H9 (cell line): ENCODE results near the gene ADAT2. TPM values are rescaled to one million over a fixed set of nuclear protein-coding genes. Genes with fewer than 3 reads are reported as not detected.

Source experiments
- DNase-seq: peaks from one replicate; pipeline ENCODE4 v3.0.0-alpha.2; 2017
- H2AFZ ChIP-seq: one replicate; pipeline ENCODE4 v1.6.1; 2013; ENCODE audit warnings: mild to moderate bottlenecking, low read length, control low read depth, moderate library complexity
- H2AK5ac ChIP-seq: 2 replicates; pipeline ENCODE4 v1.6.1; 2013; ENCODE audit warnings: low read length, control low read depth, mixed read lengths; ENCODE audit not compliant: insufficient read length
- H2BK120ac ChIP-seq: one replicate; pipeline ENCODE4 v1.6.1; 2013; ENCODE audit warnings: low read depth, mild to moderate bottlenecking, low read length, control low read depth, inconsistent platforms; ENCODE audit not compliant: poor library complexity, severe bottlenecking
- H2BK12ac ChIP-seq: 2 replicates; pipeline ENCODE4 v1.6.1; 2013; ENCODE audit warnings: low read length, control low read depth, mixed read lengths, low read depth; ENCODE audit not compliant: insufficient read length
- H2BK15ac ChIP-seq: 2 replicates; pipeline ENCODE4 v1.6.1; 2013; ENCODE audit warnings: low read depth, low read length, control low read depth
- H2BK20ac ChIP-seq: one replicate; pipeline ENCODE4 v1.6.1; 2013; ENCODE audit warnings: low read depth, mild to moderate bottlenecking, low read length, control low read depth, inconsistent platforms; ENCODE audit not compliant: poor library complexity, severe bottlenecking
- H2BK5ac ChIP-seq: 2 replicates; pipeline ENCODE4 v1.6.1; 2013; ENCODE audit warnings: low read length, control low read depth, mixed read lengths; ENCODE audit not compliant: insufficient read length
- H3K14ac ChIP-seq: 2 replicates; pipeline ENCODE4 v1.6.1; 2013; ENCODE audit warnings: low read length, control low read depth; ENCODE audit not compliant: insufficient read depth
- H3K18ac ChIP-seq: 2 replicates; pipeline ENCODE4 v1.6.1; 2013; ENCODE audit warnings: low read depth, mild to moderate bottlenecking, mixed read lengths, low read length, control low read depth; ENCODE audit not compliant: insufficient read length
- H3K23ac ChIP-seq: 2 replicates; pipeline ENCODE4 v1.6.1; 2013; ENCODE audit warnings: low read length, control low read depth, mixed read lengths, low read depth; ENCODE audit not compliant: insufficient read length
- H3K23me2 ChIP-seq: 2 replicates; pipeline ENCODE4 v1.6.1; 2013; ENCODE audit warnings: low read depth, mild to moderate bottlenecking, mixed read lengths, low read length, control low read depth; ENCODE audit not compliant: insufficient read length, poor library complexity, severe bottlenecking
- H3K27ac ChIP-seq: 2 replicates; pipeline ENCODE4 v1.5.1; 2013; ENCODE audit warnings: low read length, control low read depth, mixed read lengths, low read depth; ENCODE audit not compliant: insufficient read length
- H3K27me3 ChIP-seq: 2 replicates; pipeline ENCODE4 v1.6.1; 2013; ENCODE audit warnings: low read length, control low read depth, inconsistent platforms; ENCODE audit not compliant: insufficient read depth
- H3K4ac ChIP-seq: 2 replicates; pipeline ENCODE4 v1.6.1; 2013; ENCODE audit warnings: low read depth, mild to moderate bottlenecking, control low read depth, inconsistent platforms, low read length, moderate library complexity
- H3K4me1 ChIP-seq: 2 replicates; pipeline ENCODE4 v1.6.1; 2013; ENCODE audit warnings: low read length, control low read depth, inconsistent platforms; ENCODE audit not compliant: insufficient read depth
- H3K4me2 ChIP-seq: 2 replicates; pipeline ENCODE4 v1.6.1; 2013; ENCODE audit warnings: low read length, control low read depth, mixed read lengths; ENCODE audit not compliant: insufficient read length, insufficient read depth
- H3K56ac ChIP-seq: 2 replicates; pipeline ENCODE4 v1.6.1; 2013; ENCODE audit warnings: low read depth, mild to moderate bottlenecking, mixed read lengths, low read length, control low read depth; ENCODE audit not compliant: insufficient read length
- H3K79me1 ChIP-seq: 2 replicates; pipeline ENCODE4 v1.6.1; 2013; ENCODE audit warnings: low read depth, mild to moderate bottlenecking, moderate library complexity, low read length, control low read depth, inconsistent platforms; ENCODE audit not compliant: insufficient read depth, poor library complexity, severe bottlenecking
- H3K79me2 ChIP-seq: 2 replicates; pipeline ENCODE4 v1.6.1; 2013; ENCODE audit warnings: low read length, control low read depth, inconsistent platforms; ENCODE audit not compliant: insufficient read depth
- H3K9ac ChIP-seq: 2 replicates; pipeline ENCODE4 v1.6.1; 2013; ENCODE audit warnings: low read length, control low read depth, mixed read lengths; ENCODE audit not compliant: insufficient read length; ENCODE audit errors: extremely low read depth
- H3K9me3 ChIP-seq: one replicate; pipeline ENCODE4 v1.6.1; 2013; ENCODE audit warnings: low read depth, low read length, inconsistent platforms; ENCODE audit not compliant: control insufficient read depth
- H3T11ph ChIP-seq: one replicate; pipeline ENCODE4 v1.6.1; 2013; ENCODE audit warnings: mild to moderate bottlenecking, low read length, control low read depth, inconsistent platforms
- H4K20me1 ChIP-seq: one replicate; pipeline ENCODE4 v1.6.1; 2013; ENCODE audit not compliant: control insufficient read depth, insufficient read length, insufficient read depth
- H4K5ac ChIP-seq: 2 replicates; pipeline ENCODE4 v1.6.1; 2013; ENCODE audit warnings: low read depth, mild to moderate bottlenecking, mixed read lengths, low read length, control low read depth; ENCODE audit not compliant: insufficient read length
- H4K8ac ChIP-seq: replicated peaks from 2 replicates; pipeline ENCODE4 v1.6.1; 2013; ENCODE audit warnings: low read length, control low read depth, mixed read lengths, low read depth; ENCODE audit not compliant: insufficient read length
- H4K91ac ChIP-seq: 2 replicates; pipeline ENCODE4 v1.6.1; 2013; ENCODE audit warnings: low read depth, mild to moderate bottlenecking, moderate library complexity, mixed read lengths, low read length, control low read depth; ENCODE audit not compliant: insufficient read length
- H3K27ac Mint-ChIP-seq, 3 experiments: 2 replicates in 2 of 3; 3 replicates in 1 of 3; pipeline ENCODE4 v1.8.0; 2020 to 2021; ENCODE audit warnings: mixed read lengths in 3 of 3, mild to moderate bottlenecking in 1 of 3, moderate library complexity in 1 of 3
- H3K27me3 Mint-ChIP-seq: 2 replicates; pipeline ENCODE4 v1.8.0; 2021; ENCODE audit warnings: low read depth, mild to moderate bottlenecking, moderate library complexity, mixed read lengths
- H3K36me3 Mint-ChIP-seq, 3 experiments: 2 replicates in 2 of 3; 3 replicates in 1 of 3; pipeline ENCODE4 v1.8.0; 2020 to 2021; ENCODE audit warnings: low read depth in 3 of 3, mixed read lengths in 3 of 3; ENCODE audit not compliant: insufficient read depth in 1 of 3
- H3K4me1 Mint-ChIP-seq, 2 experiments: 2 replicates each; pipeline ENCODE4 v1.8.0; 2020; ENCODE audit warnings: mixed read lengths in 2 of 2
- H3K4me3 Mint-ChIP-seq, 2 experiments: 2 replicates in 1 of 2; 3 replicates in 1 of 2; pipeline ENCODE4 v1.8.0; 2020 to 2021; ENCODE audit warnings: mild to moderate bottlenecking in 2 of 2, mixed read lengths in 2 of 2, moderate library complexity in 1 of 2
- H3K9me3 Mint-ChIP-seq, 2 experiments: 2 replicates in 1 of 2; 3 replicates in 1 of 2; pipeline ENCODE4 v1.8.0; 2020; ENCODE audit warnings: mild to moderate bottlenecking in 2 of 2, mixed read lengths in 2 of 2, moderate library complexity in 1 of 2
- WGBS: extraction: QIAGEN DNeasy Blood & Tissue Kit; methylation state at CpG from one replicate; pipeline ENCODE4 v1.1.7; 2013; ENCODE audit warnings: missing lambda C conversion rate, low lambda C conversion rate, mixed read lengths; ENCODE audit not compliant: insufficient read length; ENCODE audit errors: extremely low coverage; 5-methylcytosine and 5-hydroxymethylcytosine counted together
- total RNA-seq: library from RNA; stranded (reverse); gene quantifications from 2 replicates; pipeline ENCODE4 v1.2.1, GENCODE V29; 2021
- TF ChIP-seq, protein P1 (sequence below): fragments of 200-600 bp; sonication (generic); conservative IDR thresholded peaks from 3 replicates; pipeline ENCODE4 v1.8.0; 2021; ENCODE audit warnings: antibody characterized with exemption, mild to moderate bottlenecking

Gene ADAT2
- total RNA-seq, 1 experiment from 2014 or later, result 11.3 TPM

GRCh38 chr6:143426026-143426425, 24.5 kb downstream of the ADAT2 start:
- no peak overlapping the region for H3K9ac ChIP-seq
- H3K23ac ChIP-seq, result no peak overlapping the region
- TF ChIP-seq, protein P1, sequence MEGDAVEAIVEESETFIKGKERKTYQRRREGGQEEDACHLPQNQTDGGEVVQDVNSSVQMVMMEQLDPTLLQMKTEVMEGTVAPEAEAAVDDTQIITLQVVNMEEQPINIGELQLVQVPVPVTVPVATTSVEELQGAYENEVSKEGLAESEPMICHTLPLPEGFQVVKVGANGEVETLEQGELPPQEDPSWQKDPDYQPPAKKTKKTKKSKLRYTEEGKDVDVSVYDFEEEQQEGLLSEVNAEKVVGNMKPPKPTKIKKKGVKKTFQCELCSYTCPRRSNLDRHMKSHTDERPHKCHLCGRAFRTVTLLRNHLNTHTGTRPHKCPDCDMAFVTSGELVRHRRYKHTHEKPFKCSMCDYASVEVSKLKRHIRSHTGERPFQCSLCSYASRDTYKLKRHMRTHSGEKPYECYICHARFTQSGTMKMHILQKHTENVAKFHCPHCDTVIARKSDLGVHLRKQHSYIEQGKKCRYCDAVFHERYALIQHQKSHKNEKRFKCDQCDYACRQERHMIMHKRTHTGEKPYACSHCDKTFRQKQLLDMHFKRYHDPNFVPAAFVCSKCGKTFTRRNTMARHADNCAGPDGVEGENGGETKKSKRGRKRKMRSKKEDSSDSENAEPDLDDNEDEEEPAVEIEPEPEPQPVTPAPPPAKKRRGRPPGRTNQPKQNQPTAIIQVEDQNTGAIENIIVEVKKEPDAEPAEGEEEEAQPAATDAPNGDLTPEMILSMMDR, result no peak
- H3K27ac Mint-ChIP-seq, result no peak overlapping the region
- H3T11ph ChIP-seq, result no peak overlapping the region
- H2BK12ac ChIP-seq, result no peak overlapping the region
- no peak overlapping the region for H4K91ac ChIP-seq
- no peaks in the 10 kb centered on the region for H3K4me1 Mint-ChIP-seq
- H3K4me3 Mint-ChIP-seq, result no peak overlapping the region
- DNase-seq, result no peak
- no peaks in the 10 kb centered on the region for H3K23me2 ChIP-seq
- no peak overlapping the region for H2AK5ac ChIP-seq
- H4K8ac ChIP-seq, result no peak overlapping the region
- no peaks in the 10 kb centered on the region for H3K79me1 ChIP-seq
- no peak overlapping the region for H2AFZ ChIP-seq
- H3K36me3 Mint-ChIP-seq, result peaks cover 0 to 11% (median 5%) of the 10 kb centered on the region in 3 experiments; a peak in 3 of 7 replicates
- H2BK120ac ChIP-seq, result no peak overlapping the region
- no peak overlapping the region for H3K18ac ChIP-seq
- H3K9me3 ChIP-seq, result no peaks in the 10 kb centered on the region
- no peaks in the 10 kb centered on the region for H3K4me1 ChIP-seq
- H4K20me1 ChIP-seq, result no peaks in the 10 kb centered on the region
- no peaks in the 10 kb centered on the region for H3K27me3 Mint-ChIP-seq
- no peak overlapping the region for H2BK5ac ChIP-seq
- H3K9me3 Mint-ChIP-seq, result no peaks in the 10 kb centered on the region
- no peak overlapping the region for H3K27ac ChIP-seq
- H3K27me3 ChIP-seq, result no peaks in the 10 kb centered on the region
- H4K5ac ChIP-seq, result no peak overlapping the region
- H3K56ac ChIP-seq, result no peak overlapping the region
- no peak overlapping the region for H3K4me2 ChIP-seq
- H2BK15ac ChIP-seq, result no peak overlapping the region
- no peak overlapping the region for H3K4ac ChIP-seq
- no peak overlapping the region for H3K14ac ChIP-seq
- no peak overlapping the region for H2BK20ac ChIP-seq
- WGBS, result no CpG with 5 or more reads among the region's 2 CpGs
- no peaks in the 10 kb centered on the region for H3K79me2 ChIP-seq
